NT2/D1 (cell line): Measurements from ENCODE around the gene SLC25A27.

Source experiments
- SUZ12 ChIP-seq: IDR thresholded peaks from 2 replicates; pipeline ENCODE4 v1.6.1; 2011; ENCODE audit not compliant: insufficient read length, insufficient read depth; ENCODE audit errors: extremely low read depth
- YY1 ChIP-seq: IDR thresholded peaks from 2 replicates; pipeline ENCODE4 v1.6.1; 2011; ENCODE audit not compliant: insufficient read length, insufficient read depth
- ZNF274 ChIP-seq: IDR thresholded peaks from 2 replicates; pipeline ENCODE4 v1.6.1; 2011; ENCODE audit warnings: mild to moderate bottlenecking, low read depth, low read length

DNA sequence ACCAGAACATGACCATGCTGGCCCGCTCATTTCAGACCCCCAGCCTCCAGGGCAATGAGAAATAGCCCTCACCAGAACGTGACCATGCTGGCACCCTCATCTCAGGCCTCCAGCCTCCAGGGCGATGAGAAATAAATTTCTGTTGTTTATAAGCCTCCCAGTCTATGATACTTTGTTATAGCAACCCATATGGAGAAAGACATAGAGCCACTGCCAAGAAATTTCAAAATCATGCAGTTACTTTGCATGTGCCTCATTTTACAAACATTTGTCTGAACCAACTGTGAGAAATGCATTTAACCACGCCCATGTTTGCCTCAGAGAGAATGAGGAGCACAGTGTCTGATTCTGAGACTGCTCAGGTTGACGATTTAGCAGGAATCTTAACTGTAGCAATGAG, 15.6 kb upstream of the SLC25A27 start:
- TF ChIP-seq YY1, result no peak
- TF ChIP-seq ZNF274, result no peak
- no peak for TF ChIP-seq SUZ12
